Activated B cell treated with CpG ODN at 0.5 μM for 24 hours (primary cell): ENCODE results near the gene UBE2I. TPM values are rescaled to one million over a fixed set of nuclear protein-coding genes. Genes with fewer than 3 reads are reported as not detected.

ENCODE experiments used
- ATAC-seq: fragments of 200-7000 bp; cut with Tn5 transposase; one replicate; pipeline ENCODE4 v1.10.0; 2021; ENCODE audit warnings: low read depth, mild to moderate bottlenecking, moderate library complexity
- CTCF ChIA-PET: fragments of 350-600 bp; sonication (Branson Sonifier 250); formaldehyde crosslinking; loops from one replicate; lab custom pipeline; 2021; ENCODE audit warnings: antibody characterized with exemption; lab: Charles Lee
- POLR2A ChIA-PET: fragments of 350-600 bp; sonication (Branson Sonifier 250); formaldehyde crosslinking; loops from one replicate; lab custom pipeline; 2021; ENCODE audit warnings: antibody characterized with exemption; lab: Charles Lee
- DNase-seq: peaks from one replicate; pipeline ENCODE4 v3.0.0; 2022
- H3K27ac Mint-ChIP-seq: one replicate; pipeline ENCODE4 v1.8.0; 2020; ENCODE audit warnings: mixed read lengths
- H3K27me3 Mint-ChIP-seq: one replicate; pipeline ENCODE4 v1.8.0; 2021; ENCODE audit warnings: mixed read lengths
- H3K36me3 Mint-ChIP-seq: one replicate; pipeline ENCODE4 v1.8.0; 2021; ENCODE audit warnings: low read depth, mixed read lengths
- H3K4me1 Mint-ChIP-seq: one replicate; pipeline ENCODE4 v1.8.0; 2021; ENCODE audit warnings: mixed read lengths
- H3K4me3 Mint-ChIP-seq: one replicate; pipeline ENCODE4 v1.8.0; 2020; ENCODE audit warnings: mild to moderate bottlenecking, mixed read lengths
- H3K9me3 Mint-ChIP-seq: one replicate; pipeline ENCODE4 v1.8.0; 2020; ENCODE audit warnings: mixed read lengths
- CTCF ChIP-seq: fragments of 200-600 bp; IDR thresholded peaks from one replicate; pipeline ENCODE4 v1.8.0; 2022; ENCODE audit warnings: antibody characterized with exemption, mild to moderate bottlenecking
- intact Hi-C: fragments of 100-400 bp; cut with micrococcal nuclease; formaldehyde crosslinking; loops from one replicate; pipeline ENCODE4 v1.15.1; 2024
- total RNA-seq: library from RNA; stranded (reverse); gene quantifications from 2 replicates; pipeline ENCODE4 v1.2.3, GENCODE V29; 2022

Gene UBE2I
- total RNA-seq, 1 donor from 2014 or later, result 240 TPM

DNA sequence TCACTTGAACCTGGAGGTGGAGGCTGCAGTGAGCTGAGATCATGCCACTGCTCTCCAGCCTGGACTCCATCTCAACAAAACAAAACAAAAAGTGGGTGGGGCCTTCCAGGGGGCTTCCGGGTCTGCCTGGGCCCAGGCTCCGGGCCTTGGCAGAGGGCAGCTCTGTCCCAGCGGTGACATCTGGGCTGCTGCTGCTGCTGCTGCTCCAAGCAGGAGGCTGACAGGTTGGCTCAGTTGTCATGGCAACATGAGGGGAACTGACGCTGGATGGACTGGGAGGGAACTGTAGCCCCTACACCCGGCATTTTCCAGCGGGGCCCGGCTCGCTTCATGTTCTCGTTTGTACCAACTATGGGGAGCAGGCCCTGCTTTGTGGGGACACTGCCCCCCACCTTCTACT, 28.1 kb downstream of the UBE2I start:
- DNase-seq (no peak), ATAC-seq (no peak)
- Mint-ChIP-seq H3K27me3 (peaks cover 5% of the 10 kb centered on the region), H3K27ac (no peak overlapping the region), H3K4me1 (peaks cover 27% of the 10 kb centered on the region), H3K9me3 (no peaks in the 10 kb centered on the region), H3K36me3 (no peaks in the 10 kb centered on the region), H3K4me3 (no peak overlapping the region)
- POLR2A ChIA-PET, result interaction anchor here (0.9 kb wide), 1 partner anchor 29 kb away, joined by 3 read pairs; the partner anchor contains the start of gene UBE2I
- intact Hi-C loops, result no loop called here
- no peak for TF ChIP-seq CTCF
- CTCF ChIA-PET, result no interaction called here

- POLR2A ChIA-PET, result interaction anchor here (0.9 kb wide), 1 partner anchor 29 kb away, joined by 3 read pairs; the partner anchor contains the start of gene UBE2I
- CTCF ChIA-PET, result no interaction called here
- DNase-seq, result no peak
- intact Hi-C loops, result no loop called here
- no peak for TF ChIP-seq CTCF
- H3K27me3 Mint-ChIP-seq, result peaks cover 2% of the 10 kb centered on the region
- no peak overlapping the region for H3K27ac Mint-ChIP-seq
- H3K9me3 Mint-ChIP-seq, result no peaks in the 10 kb centered on the region
- peaks cover 31% of the 10 kb centered on the region for H3K4me1 Mint-ChIP-seq
- no peaks in the 10 kb centered on the region for H3K36me3 Mint-ChIP-seq
- H3K4me3 Mint-ChIP-seq, result no peak overlapping the region
- ATAC-seq, result no peak
Observed at GRCh38 chr16:1338119-1338730, 28.8 kb downstream of the UBE2I start.

- Mint-ChIP-seq H3K4me1 (peaks cover 34% of the 10 kb centered on the region), H3K9me3 (no peaks in the 10 kb centered on the region), H3K27ac (no peak overlapping the region)
Observed at GRCh38 chr16:1338855-1339675, 29.6 kb downstream of the UBE2I start.

GRCh38 chr16:1340730-1341494, 31.5 kb downstream of the UBE2I start:
- DNase-seq, result no peak
- no peak overlapping the region for H3K27ac Mint-ChIP-seq

More at GRCh38 chr16:1338855-1339675, 29.6 kb downstream of the UBE2I start:
- CTCF ChIA-PET, result no interaction called here
- H3K27me3 Mint-ChIP-seq, result peaks cover 2% of the 10 kb centered on the region
- H3K36me3 Mint-ChIP-seq, result no peaks in the 10 kb centered on the region
- TF ChIP-seq CTCF, result no peak
- intact Hi-C loops, result no loop called here
- DNase-seq (no peak), ATAC-seq (no peak)
- POLR2A ChIA-PET, result no interaction called here
- no peak overlapping the region for H3K4me3 Mint-ChIP-seq

More at GRCh38 chr16:1340730-1341494, 31.5 kb downstream of the UBE2I start:
- Mint-ChIP-seq H3K9me3 (no peaks in the 10 kb centered on the region), H3K4me3 (no peak overlapping the region), H3K36me3 (no peaks in the 10 kb centered on the region), H3K4me1 (peaks cover 27% of the 10 kb centered on the region), H3K27me3 (no peaks in the 10 kb centered on the region)
- ChIA-PET CTCF (interaction anchor here (0.7 kb wide), 1 partner anchor 23 kb away, joined by 3 read pairs; no protein-coding TSS in a partner anchor), POLR2A (no interaction called here)
- TF ChIP-seq CTCF, result no peak
- no peak for ATAC-seq
- intact Hi-C loops, result loop anchor here (5.0 kb wide), 1 partner anchor 431 kb away; the partner anchor contains the start of genes EME2, MRPS34 and NME3
